Activated T-helper 17 cell treated with anti-CD3 and anti-CD28 coated beads, Interleukin-2, amount 50 U/mL, for 72 hours (primary cell): ENCODE data around the gene ABHD13. TPM values are rescaled to one million over a fixed set of nuclear protein-coding genes. Genes with fewer than 3 reads are reported as not detected.

Experiments used
- ATAC-seq: fragments of 150-1000 bp; cut with Tn5 transposase; replicated peaks from 2 replicates; pipeline ENCODE4 v1.10.0; 2021; ENCODE audit warnings: mild to moderate bottlenecking, moderate library complexity
- H3K27ac Mint-ChIP-seq: one replicate; pipeline ENCODE4 v1.8.0; 2022; ENCODE audit warnings: mixed read lengths
- H3K27me3 Mint-ChIP-seq: one replicate; pipeline ENCODE4 v1.8.0; 2022; ENCODE audit warnings: mixed read lengths
- H3K36me3 Mint-ChIP-seq: one replicate; pipeline ENCODE4 v1.8.0; 2022; ENCODE audit warnings: low read depth, mild to moderate bottlenecking, mixed read lengths
- H3K4me1 Mint-ChIP-seq: one replicate; pipeline ENCODE4 v1.8.0; 2022; ENCODE audit warnings: mixed read lengths
- H3K4me3 Mint-ChIP-seq: one replicate; pipeline ENCODE4 v1.8.0; 2022; ENCODE audit warnings: mild to moderate bottlenecking, mixed read lengths
- H3K9me3 Mint-ChIP-seq: one replicate; pipeline ENCODE4 v1.8.0; 2022; ENCODE audit warnings: mixed read lengths
- total RNA-seq, 2 donors: library from RNA; stranded (reverse); gene quantifications; one replicate each; pipeline ENCODE4 v1.2.3, GENCODE V29; 2022

The ABHD13 gene
- 1 to 10 TPM; 3.7 to 4.3 TPM for total RNA-seq

- Mint-ChIP-seq H3K36me3 (peaks cover 6% of the 10 kb centered on the region), H3K9me3 (no peaks in the 10 kb centered on the region), H3K4me3 (peak within 1 kb of the TSS; percentile 94), H3K27ac (peak within 1 kb of the TSS; percentile 97), H3K4me1 (peaks cover 25% of the 10 kb centered on the region), H3K27me3 (no peaks in the 10 kb centered on the region)
- peak; percentile 71 for ATAC-seq
These were observed at the start of gene ABHD13 for GRCh38 chr13:108218044-108218974. ABHD13 (plus strand) TSS chr13:108218392; CDS start chr13:108229219, 10,827 bp downstream.

GRCh38 chr13:108168929-108169328, 49.3 kb upstream of the ABHD13 start:
- Mint-ChIP-seq H3K36me3 (no peaks in the 10 kb centered on the region), H3K27ac (no peak overlapping the region), H3K27me3 (peaks cover 29% of the 10 kb centered on the region), H3K9me3 (peaks cover 12% of the 10 kb centered on the region), H3K4me1 (no peaks in the 10 kb centered on the region), H3K4me3 (no peak overlapping the region)
- no peak for ATAC-seq

GRCh38 chr13:108176685-108177274, 41.4 kb upstream of the ABHD13 start:
- H3K9me3 Mint-ChIP-seq, result peaks cover under 1% of the 10 kb centered on the region
- H3K4me1 Mint-ChIP-seq, result no peaks in the 10 kb centered on the region
- H3K4me3 Mint-ChIP-seq, result no peak overlapping the region
- H3K36me3 Mint-ChIP-seq, result no peaks in the 10 kb centered on the region
- ATAC-seq, result no peak
- no peak overlapping the region for H3K27ac Mint-ChIP-seq
- peaks cover 4% of the 10 kb centered on the region for H3K27me3 Mint-ChIP-seq

GRCh38 chr13:108178078-108178477, 40.1 kb upstream of the ABHD13 start:
- no peak overlapping the region for H3K27ac Mint-ChIP-seq
- H3K9me3 Mint-ChIP-seq, result no peaks in the 10 kb centered on the region
- ATAC-seq, result no peak
- H3K36me3 Mint-ChIP-seq, result no peaks in the 10 kb centered on the region
- peaks cover under 1% of the 10 kb centered on the region for H3K27me3 Mint-ChIP-seq
- H3K4me3 Mint-ChIP-seq, result no peak overlapping the region
- H3K4me1 Mint-ChIP-seq, result no peaks in the 10 kb centered on the region

- Mint-ChIP-seq H3K4me3 (no peak overlapping the region), H3K36me3 (no peaks in the 10 kb centered on the region), H3K4me1 (no peaks in the 10 kb centered on the region), H3K9me3 (no peaks in the 10 kb centered on the region), H3K27me3 (peaks cover 5% of the 10 kb centered on the region), H3K27ac (no peak overlapping the region)
- ATAC-seq, result no peak
These were observed 35.5 kb upstream of the ABHD13 start for GRCh38 chr13:108182652-108183051.

- Mint-ChIP-seq H3K4me1 (no peaks in the 10 kb centered on the region), H3K36me3 (no peaks in the 10 kb centered on the region), H3K27ac (no peak overlapping the region), H3K4me3 (no peak overlapping the region), H3K9me3 (no peaks in the 10 kb centered on the region), H3K27me3 (peaks cover 13% of the 10 kb centered on the region)
- no peak for ATAC-seq
These were observed 33.0 kb upstream of the ABHD13 start for GRCh38 chr13:108185223-108185622.

GRCh38 chr13:108188260-108188659, 29.9 kb upstream of the ABHD13 start:
- no peak overlapping the region for H3K27ac Mint-ChIP-seq
- peaks cover 18% of the 10 kb centered on the region for H3K27me3 Mint-ChIP-seq
- ATAC-seq, result no peak
- no peaks in the 10 kb centered on the region for H3K36me3 Mint-ChIP-seq
- H3K4me3 Mint-ChIP-seq, result no peak overlapping the region
- no peaks in the 10 kb centered on the region for H3K4me1 Mint-ChIP-seq
- no peaks in the 10 kb centered on the region for H3K9me3 Mint-ChIP-seq

- Mint-ChIP-seq H3K9me3 (peaks cover 3% of the 10 kb centered on the region), H3K4me1 (no peaks in the 10 kb centered on the region), H3K27me3 (peaks cover 17% of the 10 kb centered on the region), H3K4me3 (no peak overlapping the region), H3K36me3 (no peaks in the 10 kb centered on the region), H3K27ac (no peak overlapping the region)
- no peak for ATAC-seq
These were observed 27.3 kb upstream of the ABHD13 start for GRCh38 chr13:108190897-108191296.

- no peak overlapping the region for H3K4me3 Mint-ChIP-seq
- H3K27ac Mint-ChIP-seq, result no peak overlapping the region
- no peaks in the 10 kb centered on the region for H3K36me3 Mint-ChIP-seq
- peaks cover 3% of the 10 kb centered on the region for H3K9me3 Mint-ChIP-seq
- H3K4me1 Mint-ChIP-seq, result no peaks in the 10 kb centered on the region
- no peak for ATAC-seq
- H3K27me3 Mint-ChIP-seq, result peaks cover 16% of the 10 kb centered on the region
These were observed 24.4 kb upstream of the ABHD13 start for GRCh38 chr13:108193806-108194205.

GRCh38 chr13:108194435-108194936, 23.7 kb upstream of the ABHD13 start:
- Mint-ChIP-seq H3K9me3 (peaks cover 3% of the 10 kb centered on the region), H3K36me3 (no peaks in the 10 kb centered on the region), H3K27ac (no peak overlapping the region), H3K4me3 (no peak overlapping the region), H3K27me3 (peaks cover 15% of the 10 kb centered on the region), H3K4me1 (no peaks in the 10 kb centered on the region)
- no peak for ATAC-seq

- Mint-ChIP-seq H3K27ac (no peak overlapping the region), H3K4me1 (no peaks in the 10 kb centered on the region), H3K4me3 (no peak overlapping the region), H3K36me3 (no peaks in the 10 kb centered on the region), H3K9me3 (peaks cover 3% of the 10 kb centered on the region), H3K27me3 (peaks cover 20% of the 10 kb centered on the region)
- no peak for ATAC-seq
These were observed 23.0 kb upstream of the ABHD13 start for GRCh38 chr13:108195146-108195545.

- peaks cover 3% of the 10 kb centered on the region for H3K9me3 Mint-ChIP-seq
- H3K36me3 Mint-ChIP-seq, result no peaks in the 10 kb centered on the region
- H3K4me3 Mint-ChIP-seq, result no peak overlapping the region
- no peak overlapping the region for H3K27ac Mint-ChIP-seq
- no peak for ATAC-seq
- peaks cover 14% of the 10 kb centered on the region for H3K27me3 Mint-ChIP-seq
- H3K4me1 Mint-ChIP-seq, result no peaks in the 10 kb centered on the region
These were observed 22.3 kb upstream of the ABHD13 start for GRCh38 chr13:108195861-108196260.

- Mint-ChIP-seq H3K27me3 (peaks cover 22% of the 10 kb centered on the region), H3K4me1 (peaks cover 6% of the 10 kb centered on the region), H3K36me3 (no peaks in the 10 kb centered on the region), H3K27ac (no peak overlapping the region), H3K9me3 (no peaks in the 10 kb centered on the region), H3K4me3 (no peak overlapping the region)
- peak; percentile 94 for ATAC-seq
These were observed 17.3 kb upstream of the ABHD13 start for GRCh38 chr13:108200781-108201398.

GRCh38 chr13:108210551-108210950, 7.6 kb upstream of the ABHD13 start:
- Mint-ChIP-seq H3K4me1 (no peaks in the 10 kb centered on the region), H3K4me3 (no peak overlapping the region), H3K9me3 (peaks cover 7% of the 10 kb centered on the region), H3K27ac (no peak overlapping the region), H3K27me3 (no peaks in the 10 kb centered on the region), H3K36me3 (peaks cover 34% of the 10 kb centered on the region)
- no peak for ATAC-seq
